ENCODE data around the gene C7orf25. TPM values are rescaled to one million over a fixed set of nuclear protein-coding genes. Genes with fewer than 3 reads are reported as not detected.

C7orf25 gene
- total RNA-seq: 1 to 10 TPM; 5.3 to 9.6 TPM

GRCh38 chr7:42911454-42912447 lies at the start of gene C7orf25:
Gene C7orf25, minus strand, starts transcription at chr7:42912070. Its CDS starts 1,170 bp downstream, at chr7:42910900.

GRCh38 chr7:42931834-42932651 lies 20.2 kb upstream of the C7orf25 start, which contains the start of the genes MRPL32 and PSMA2:
Gene MRPL32, plus strand, starts transcription at chr7:42932376. Its CDS starts 11 bp downstream, at chr7:42932387.
Gene PSMA2, minus strand, starts transcription at chr7:42932174. Its CDS starts 16 bp downstream, at chr7:42932158.

Other genes starting within 250 kb of the C7orf25 start
- gene PSMA2, start 20.1 kb upstream of the C7orf25 start, total RNA-seq: 10 to 100 TPM; 47.5 to 95.9 TPM
- 10 to 100 TPM; 45.1 to 68.3 TPM for gene MRPL32, start 20.3 kb upstream of the C7orf25 start, total RNA-seq
- gene HECW1, start 200.6 kb upstream of the C7orf25 start, total RNA-seq: not detected